Progenitor cell of endocrine pancreas (in vitro differentiated cells): ENCODE data around the gene SLCO1C1. TPM values are rescaled to one million over a fixed set of nuclear protein-coding genes. Genes with fewer than 3 reads are reported as not detected.

Source experiments
- DNase-seq: peaks from one replicate; pipeline ENCODE4 v3.0.0; 2021; ENCODE audit warnings: low spot score; ENCODE audit not compliant: unreplicated experiment
- H3K27ac Mint-ChIP-seq: 2 replicates; pipeline ENCODE4 v1.8.0; 2021; ENCODE audit warnings: mild to moderate bottlenecking, moderate library complexity, mixed read lengths
- H3K27me3 Mint-ChIP-seq: 2 replicates; pipeline ENCODE4 v1.8.0; 2021; ENCODE audit warnings: mixed read lengths
- H3K36me3 Mint-ChIP-seq: 2 replicates; pipeline ENCODE4 v1.8.0; 2022; ENCODE audit warnings: mixed read lengths; ENCODE audit not compliant: insufficient read depth
- H3K4me1 Mint-ChIP-seq: 2 replicates; pipeline ENCODE4 v1.8.0; 2021; ENCODE audit warnings: low read depth, mixed read lengths
- H3K4me3 Mint-ChIP-seq: 2 replicates; pipeline ENCODE4 v1.8.0; 2021; ENCODE audit warnings: low read depth, mild to moderate bottlenecking, moderate library complexity, mixed read lengths
- H3K9me3 Mint-ChIP-seq: 2 replicates; pipeline ENCODE4 v1.8.0; 2021; ENCODE audit warnings: low read depth, mixed read lengths
- CTCF ChIP-seq: fragments of 200-600 bp; sonication (generic); IDR thresholded peaks from one replicate; pipeline ENCODE4 v1.5.0; 2021; ENCODE audit warnings: antibody characterized with exemption, mild to moderate bottlenecking; ENCODE audit not compliant: unreplicated experiment
- long read RNA-seq: library from polyadenylated mRNA; unstranded; transcript quantifications from one replicate; pipeline ENCODE4 v2.0.0, GENCODE V29; 2020
- total RNA-seq: library from RNA; stranded (reverse); gene quantifications from 2 replicates; pipeline ENCODE4 v1.2.1, GENCODE V29; 2021

Gene SLCO1C1
- 2.1 and 2.5 TPM in 2 replicates for total RNA-seq
- long read RNA-seq, partial matches to known transcripts, result 0 of 1 reads
- long read RNA-seq, other reads (novel, unspliced or antisense), result 1 of 1 reads

DNA sequence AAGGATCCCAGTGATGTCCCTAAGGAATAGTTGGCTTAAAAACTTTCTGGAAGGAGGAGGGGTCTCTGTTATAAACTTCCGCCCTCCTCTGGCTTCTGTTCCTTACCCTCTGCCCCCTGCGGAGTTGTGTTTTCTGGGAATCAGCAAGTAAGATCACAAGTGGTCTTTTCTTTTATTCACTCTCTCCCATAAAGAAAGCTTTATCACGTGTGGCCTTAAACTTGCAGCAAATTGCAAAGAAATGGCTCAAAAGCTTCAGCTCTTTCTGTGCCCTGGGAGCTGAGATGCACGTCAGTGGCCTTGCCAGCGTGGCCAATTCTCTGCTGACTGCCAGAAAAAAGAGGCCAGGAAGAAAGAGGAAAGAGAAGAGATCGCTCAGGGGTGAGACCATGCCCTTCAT, at the start of gene SLCO1C1:
SLCO1C1 (plus strand) TSS at position 101 of the 400 bp plus-strand sequence. CDS start 4,245 bp downstream, outside the sequence.
- Mint-ChIP-seq H3K9me3 (no peaks in the 10 kb centered on the region), H3K27me3 (peaks cover 3% of the 10 kb centered on the region), H3K4me1 (peaks cover 8% of the 10 kb centered on the region), H3K36me3 (no peaks in the 10 kb centered on the region), H3K4me3 (no peak within 1 kb of the TSS), H3K27ac (peak within 1 kb of the TSS; percentile 7)
- DNase-seq, result no peak
- no peak for TF ChIP-seq CTCF

- Mint-ChIP-seq H3K36me3 (peaks cover 35% of the 10 kb centered on the region), H3K27ac (no peak overlapping the region), H3K27me3 (no peaks in the 10 kb centered on the region), H3K9me3 (peaks cover 3% of the 10 kb centered on the region), H3K4me3 (no peak overlapping the region), H3K4me1 (peaks cover 2% of the 10 kb centered on the region)
- TF ChIP-seq CTCF, result peak; percentile 82
- no peak for DNase-seq
These were observed 48.8 kb upstream of the SLCO1C1 start for GRCh38 chr12:20646239-20646827.

GRCh38 chr12:20653871-20654270, 41.3 kb upstream of the SLCO1C1 start:
- H3K27ac Mint-ChIP-seq, result no peak overlapping the region
- H3K9me3 Mint-ChIP-seq, result peaks cover 7% of the 10 kb centered on the region
- H3K27me3 Mint-ChIP-seq, result no peaks in the 10 kb centered on the region
- H3K36me3 Mint-ChIP-seq, result peaks cover 72% of the 10 kb centered on the region
- H3K4me1 Mint-ChIP-seq, result peaks cover 15% of the 10 kb centered on the region
- H3K4me3 Mint-ChIP-seq, result no peak overlapping the region
- TF ChIP-seq CTCF, result no peak
- no peak for DNase-seq

DNA sequence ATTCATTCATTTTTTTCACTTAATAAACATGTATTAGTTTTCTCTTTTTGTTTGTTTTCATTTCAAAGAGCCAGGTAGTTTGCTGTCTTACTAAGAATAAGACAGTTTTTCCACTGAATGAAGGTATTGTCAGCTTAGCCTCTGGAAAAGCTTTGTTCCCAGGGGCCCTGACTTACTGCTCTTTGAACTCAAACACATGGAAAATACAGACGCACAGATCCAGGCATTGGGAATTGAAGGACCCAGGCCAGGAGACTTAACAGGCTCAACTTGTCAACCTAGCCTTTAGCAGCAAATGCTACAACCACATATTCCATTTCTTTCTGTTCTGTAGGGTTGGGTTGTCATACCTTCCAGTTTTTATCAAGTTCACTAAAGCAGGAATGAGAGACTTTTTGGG, 38.5 kb upstream of the SLCO1C1 start:
- H3K4me1 Mint-ChIP-seq, result peaks cover 15% of the 10 kb centered on the region
- no peak overlapping the region for H3K4me3 Mint-ChIP-seq
- H3K9me3 Mint-ChIP-seq, result peaks cover 24% of the 10 kb centered on the region
- H3K36me3 Mint-ChIP-seq, result peaks cover 80% of the 10 kb centered on the region
- TF ChIP-seq CTCF, result no peak
- no peak for DNase-seq
- peak overlapping the region; percentile 5 for H3K27ac Mint-ChIP-seq
- no peaks in the 10 kb centered on the region for H3K27me3 Mint-ChIP-seq

GRCh38 chr12:20657496-20657895, 37.6 kb upstream of the SLCO1C1 start:
- Mint-ChIP-seq H3K27ac (peak overlapping the region; percentile 84), H3K4me1 (peaks cover 15% of the 10 kb centered on the region), H3K9me3 (peaks cover 31% of the 10 kb centered on the region), H3K27me3 (no peaks in the 10 kb centered on the region), H3K36me3 (peaks cover 84% of the 10 kb centered on the region), H3K4me3 (no peak overlapping the region)
- no peak for DNase-seq
- no peak for TF ChIP-seq CTCF
